Heart left ventricle (tissue), 16 donors: ENCODE data around the gene NAT8L. TPM values are rescaled to one million over a fixed set of nuclear protein-coding genes. Genes with fewer than 3 reads are reported as not detected.

Experiments used
- ATAC-seq, 4 donors: fragments of 200-7000 bp; cut with Tn5 transposase; one replicate each; pipeline ENCODE4 v1.9.1; 2020 to 2022; ENCODE audit warnings: moderate library complexity in 4 of 4, mild to moderate bottlenecking in 3 of 4, moderate number of reproducible peaks in 1 of 4
- DNase-seq, 5 donors: peaks; one replicate each; pipeline ENCODE4 v3.0.0-alpha.2; 2020
- H3K27ac ChIP-seq, 12 donors: fragments of 200-600 bp; sonication (generic) in 4 of 12; one replicate each; pipeline versions ENCODE4 v1.5.0 to v1.8.0; 2016 to 2022; ENCODE audit warnings: mild to moderate bottlenecking in 2 of 12
- H3K27me3 ChIP-seq, 9 donors: fragments of 200-600 bp; sonication (generic) in 2 of 9; one replicate each; pipeline versions ENCODE4 v1.5.1 to v1.8.0; 2016 to 2022; ENCODE audit warnings: mild to moderate bottlenecking in 3 of 9
- H3K36me3 ChIP-seq, 9 donors: fragments of 200-600 bp; sonication (generic) in 2 of 9; one replicate each; pipeline versions ENCODE4 v1.5.0 to v1.8.0; 2018 to 2022; ENCODE audit warnings: mild to moderate bottlenecking in 2 of 9
- H3K4me1 ChIP-seq, 12 donors: fragments of 200-600 bp; sonication (generic) in 4 of 12; one replicate each; pipeline versions ENCODE4 v1.5.0 to v1.8.0; 2016 to 2022; ENCODE audit warnings: mild to moderate bottlenecking in 3 of 12
- H3K4me3 ChIP-seq, 12 donors: fragments of 200-600 bp; sonication (generic) in 4 of 12; one replicate each; pipeline versions ENCODE4 v1.5.0 to v1.8.0; 2017 to 2022; ENCODE audit warnings: mild to moderate bottlenecking in 9 of 12, moderate library complexity in 4 of 12
- H3K9me3 ChIP-seq, 12 donors: fragments of 200-600 bp; sonication (generic) in 4 of 12; one replicate each; pipeline versions ENCODE4 v1.5.0 to v1.8.0; 2016 to 2022; ENCODE audit warnings: mild to moderate bottlenecking in 1 of 12
- CTCF ChIP-seq, 12 donors: fragments of 200-600 bp; sonication (generic) in 4 of 12; IDR thresholded peaks; one replicate each; pipeline versions ENCODE4 v1.5.0 to v1.8.0; 2018 to 2022; ENCODE audit warnings: antibody characterized with exemption in 12 of 12, mild to moderate bottlenecking in 5 of 12
- POLR2A ChIP-seq, 2 donors: fragments of 450-650 bp; IDR thresholded peaks; one replicate each; pipeline ENCODE4 v1.6.1; 2017; ENCODE audit warnings: antibody characterized with exemption in 2 of 2, mild to moderate bottlenecking in 2 of 2, moderate library complexity in 2 of 2
- WGBS, 4 donors: extraction: QIAGEN DNeasy Blood & Tissue Kit in 2 of 4; methylation state at CpG; one replicate each; pipeline versions ENCODE4 v1.1.5 to v1.1.7; 2013 to 2018; 5-methylcytosine and 5-hydroxymethylcytosine counted together
- intact Hi-C, 10 donors: fragments of 100-400 bp; cut with DNase I; formaldehyde crosslinking; loops; one replicate each; pipeline versions ENCODE4 v1.11.1 to v1.14.2; 2022
- polyA plus RNA-seq, 2 donors: library from polyadenylated mRNA; stranded (reverse); fragments of 200-250 nt; gene quantifications; one replicate each; pipeline ENCODE4 v1.2.3, GENCODE V29; 2013
- total RNA-seq, 9 donors: library from RNA; depleted of rRNA in 2 of 9; stranded (reverse); fragments of >200 nt in 2 of 9; fragmentation: NEBNext Ultra II Directional in 3 of 9; extraction: Animal tissue kit (Norgen Biotek cat#: 25700) in 3 of 9; gene quantifications; one replicate each; pipeline versions ENCODE4 v1.1.0 to v1.2.4, GENCODE V29; 2016 to 2023
- donor health status: ischemic (EF 13 %, LVEDD 7.1; RV severe dilation, severe dysfunction).
- donor health status: healthy with polysubstance abuse.
- donor health status: DM: no; HTN: yes; CAD: no.
- donor health status: DM: no; HTN: no; CAD: no.
- donor health status: ischemic (EF 25% LVEDD 6.9; RV normal size, moderate dysfunction).
- donor health status: ischemic (EF 25% LVEDD 5.7; RV mildly dilated, moderate dysfunction).
- donor health status: healthy.
- donor health status: DM: yes; HTN: yes; CAD: no.
- donor health status: ischemic (EF 35%, LVEDD 5.7; RV mildly dilated, moderate dysfunction).
- donor health status: nonischemic (EF 11% LVEDD 7.7; RV severe dilation, severe dysfunction).
- donor health status: DM: yes; HTN: yes; CAD: no.
- donor health status: PGD.
- donor health status: ischemic (EF 29% LVEDD 5.4; RV normal size, mild dysfunction).
- donor health status: nonischemic (EF 23%, LVEDD 6.1; RV moderate dilation, normal function).

Gene NAT8L
- total and polyA plus RNA-seq, 11 donors = 0.19 to 3.1 (median 0.32) TPM

- intact Hi-C loops = no loop called here
- Histone ChIP-seq H3K9me3 (no peaks in the 10 kb centered on the region), H3K4me3 (no peak overlapping the region), H3K4me1 (no peaks in the 10 kb centered on the region), H3K27me3 (no peaks in the 10 kb centered on the region), H3K27ac (no peak overlapping the region), H3K36me3 (no peaks in the 10 kb centered on the region)
- no peak for TF ChIP-seq POLR2A (IDR thresholded peaks at IDR 0.05)
- ATAC-seq (no peak), DNase-seq (no peak)
- WGBS, 4 donors = 72 to 77% (median 73%) methylated on average over 9 of the region's 9 CpGs
Measured at GRCh38 chr4:2078584-2078983, 19.5 kb downstream of the NAT8L start.

- Histone ChIP-seq H3K36me3 (no peaks in the 10 kb centered on the region), H3K27ac (no peak overlapping the region), H3K4me1 (no peaks in the 10 kb centered on the region), H3K9me3 (no peaks in the 10 kb centered on the region), H3K4me3 (no peak overlapping the region), H3K27me3 (no peaks in the 10 kb centered on the region)
- WGBS, 4 donors = 90 to 98% (median 94%) methylated on average over 5 of the region's 5 CpGs
- TF ChIP-seq POLR2A (IDR thresholded peaks at IDR 0.05) = no peak
- no peak for TF ChIP-seq CTCF (IDR thresholded peaks at IDR 0.05)
- ATAC-seq (no peak), DNase-seq (no peak)
- intact Hi-C loops = no loop called here
Measured at GRCh38 chr4:2079006-2079405, 19.9 kb downstream of the NAT8L start.

GRCh38 chr4:2079926-2080325 is 20.8 kb downstream of the NAT8L start:
- no peaks in the 10 kb centered on the region for H3K36me3 ChIP-seq
- WGBS, 4 donors = 86 to 97% (median 90%) methylated on average over 9 of the region's 9 CpGs
- peak in 2 of 5 donors; percentile 18 to 51 for DNase-seq
- intact Hi-C loops = no loop called here
- TF ChIP-seq POLR2A (IDR thresholded peaks at IDR 0.05) (no peak), CTCF (IDR thresholded peaks at IDR 0.05) (no peak)
- H3K9me3 ChIP-seq = no peaks in the 10 kb centered on the region
- no peaks in the 10 kb centered on the region for H3K4me1 ChIP-seq
- no peak for ATAC-seq
- no peaks in the 10 kb centered on the region for H3K27me3 ChIP-seq
- no peak overlapping the region for H3K4me3 ChIP-seq
- H3K27ac ChIP-seq = no peak overlapping the region

GRCh38 chr4:2080429-2081300 is 21.5 kb downstream of the NAT8L start:
- no peaks in the 10 kb centered on the region for H3K4me1 ChIP-seq
- no peaks in the 10 kb centered on the region for H3K9me3 ChIP-seq
- TF ChIP-seq POLR2A (IDR thresholded peaks at IDR 0.05) (no peak), CTCF (IDR thresholded peaks at IDR 0.05) (no peak)
- H3K27me3 ChIP-seq = no peaks in the 10 kb centered on the region
- no peaks in the 10 kb centered on the region for H3K36me3 ChIP-seq
- WGBS, 4 donors = 92 to 96% (median 93%) methylated on average over 12 to 19 of the region's 19 CpGs
- intact Hi-C loops = no loop called here
- ATAC-seq (peak in 2 of 4 donors; percentile 14 to 33), DNase-seq (peak in 2 of 5 donors; percentile 14 to 59)
- no peak overlapping the region for H3K27ac ChIP-seq
- no peak overlapping the region for H3K4me3 ChIP-seq
